ENCODE data around the gene SPATA6.
"Not testable (repeated sequence)": the region's sequence is repeated elsewhere in the genome, so short reads cannot be mapped to it uniquely, and the experiment has no call there.

Gene SPATA6

GRCh38 chr1:48462716-48463302 lies 9.2 kb downstream of the SPATA6 start:
- DNase-seq (ENCODE audit: low read depth): no peak

- DNase-seq (ENCODE audit: low read depth): no peak
These were observed 21.5 kb downstream of the SPATA6 start for GRCh38 chr1:48450505-48450904.

DNA sequence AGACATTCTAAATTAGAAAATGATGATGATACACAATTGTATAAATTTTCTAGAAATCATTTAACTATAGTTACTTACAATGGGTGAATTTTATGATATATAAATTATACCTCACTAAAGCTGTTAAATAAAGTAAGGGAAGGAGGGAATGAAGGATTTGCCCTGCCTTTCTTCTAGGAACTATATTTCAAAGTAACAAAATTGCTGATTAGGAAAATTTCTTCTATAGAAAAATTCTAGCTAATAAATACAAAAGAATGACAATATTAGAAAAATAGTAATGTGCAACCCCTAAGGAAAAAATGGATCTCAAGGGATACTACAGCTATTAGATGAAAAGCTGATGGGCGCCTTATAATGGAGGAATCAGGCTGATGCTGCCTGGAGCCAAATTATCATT lies 23.1 kb downstream of the SPATA6 start:
- DNase-seq (ENCODE audit: low read depth): no peak

DNA sequence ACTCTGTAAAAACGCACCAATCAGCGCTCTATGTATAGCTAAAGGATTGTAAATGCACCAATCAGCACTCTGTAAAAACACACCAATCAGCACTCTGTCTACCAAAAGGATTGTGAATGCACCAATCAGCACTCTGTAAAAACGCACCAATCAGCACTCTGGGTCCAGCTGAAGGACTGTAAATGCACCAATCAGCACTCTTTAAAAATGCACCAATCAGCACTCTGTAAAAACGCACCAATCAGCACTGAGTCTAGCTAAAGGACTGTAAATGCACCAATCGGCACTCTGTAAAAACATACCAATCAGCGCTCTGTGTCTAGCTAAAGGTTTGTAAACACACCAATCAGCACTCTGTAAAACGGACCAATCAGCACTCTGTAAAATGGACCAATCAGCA lies 27.8 kb downstream of the SPATA6 start:
- DNase-seq (ENCODE audit: low read depth): not testable (repeated sequence)

- DNase-seq (ENCODE audit: low read depth): no peak
These were observed 29.0 kb downstream of the SPATA6 start for GRCh38 chr1:48442864-48443619.

DNA sequence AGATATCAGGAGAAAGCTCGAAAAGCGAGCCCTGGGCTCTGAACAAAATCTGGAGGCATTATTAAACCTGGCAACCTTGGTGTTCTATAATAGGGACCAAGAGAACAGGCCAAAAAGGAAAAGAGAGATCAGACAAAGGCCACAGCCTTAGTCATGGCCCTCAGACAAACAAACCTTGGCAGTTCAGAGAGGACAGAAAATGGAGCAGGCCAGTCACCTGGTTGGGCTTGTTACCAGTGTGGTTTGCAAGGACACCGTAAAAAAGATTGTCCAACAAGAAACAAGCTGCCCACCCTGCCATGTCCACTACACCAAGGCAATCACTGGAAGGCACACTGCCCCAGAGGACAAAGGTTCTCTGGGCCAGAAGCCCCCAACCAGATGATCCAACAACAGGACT lies 31.2 kb downstream of the SPATA6 start:
- not testable (repeated sequence) for DNase-seq (ENCODE audit: low read depth)

- DNase-seq (ENCODE audit: low read depth): no peak
These were observed 32.6 kb downstream of the SPATA6 start for GRCh38 chr1:48439380-48439779.

- DNase-seq (ENCODE audit: low read depth): not testable (repeated sequence)
These were observed 34.6 kb downstream of the SPATA6 start for GRCh38 chr1:48437379-48437778.

GRCh38 chr1:48435312-48436002 lies 36.5 kb downstream of the SPATA6 start:
- not testable (repeated sequence) for DNase-seq (ENCODE audit: low read depth)

DNA sequence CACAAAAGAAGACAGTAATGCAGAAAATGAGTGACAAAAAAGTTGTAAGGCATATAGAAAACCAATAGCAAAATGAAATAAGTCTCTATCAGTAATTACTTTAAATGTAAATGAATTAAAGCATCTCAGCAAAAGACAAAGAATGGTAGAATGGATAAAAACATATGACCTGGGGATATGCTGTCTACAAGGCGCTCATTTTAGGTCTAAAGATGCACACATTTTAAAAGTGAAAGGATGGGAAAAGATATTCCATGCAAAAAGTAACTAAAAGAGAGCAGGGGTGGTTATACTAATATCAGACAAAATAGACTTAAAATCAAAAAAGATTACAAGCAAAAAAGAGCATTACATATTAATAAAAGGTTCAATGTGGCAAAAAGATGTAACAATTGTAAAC lies 41.2 kb downstream of the SPATA6 start:
- DNase-seq (ENCODE audit: low read depth): no peak

DNA sequence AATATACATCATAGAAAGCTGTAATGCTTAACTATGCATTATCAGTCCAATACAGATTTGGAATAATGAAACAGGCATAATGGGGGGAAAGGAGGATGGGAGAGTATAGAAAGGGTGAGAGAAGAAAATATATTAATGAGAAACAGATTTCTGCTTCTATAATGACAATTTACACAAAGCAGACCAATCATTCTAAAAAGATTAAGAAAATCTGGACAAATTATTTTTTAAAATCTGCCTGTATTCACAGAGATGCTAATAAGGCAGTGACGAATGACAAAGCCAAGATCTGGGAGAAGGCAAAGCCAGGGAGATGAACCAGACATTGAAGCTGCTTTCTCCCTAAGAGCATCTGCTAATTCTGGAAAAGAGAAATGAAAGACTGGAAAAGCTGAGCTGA lies 50.0 kb downstream of the SPATA6 start:
- no peak for DNase-seq (ENCODE audit: low read depth)

- DNase-seq (ENCODE audit: low read depth): no peak
These were observed 53.3 kb downstream of the SPATA6 start for GRCh38 chr1:48418742-48419141.

- DNase-seq (ENCODE audit: low read depth): no peak
These were observed 57.0 kb downstream of the SPATA6 start for GRCh38 chr1:48415050-48415449.

- DNase-seq (ENCODE audit: low read depth): no peak
These were observed 57.7 kb downstream of the SPATA6 start for GRCh38 chr1:48414264-48414663.

DNA sequence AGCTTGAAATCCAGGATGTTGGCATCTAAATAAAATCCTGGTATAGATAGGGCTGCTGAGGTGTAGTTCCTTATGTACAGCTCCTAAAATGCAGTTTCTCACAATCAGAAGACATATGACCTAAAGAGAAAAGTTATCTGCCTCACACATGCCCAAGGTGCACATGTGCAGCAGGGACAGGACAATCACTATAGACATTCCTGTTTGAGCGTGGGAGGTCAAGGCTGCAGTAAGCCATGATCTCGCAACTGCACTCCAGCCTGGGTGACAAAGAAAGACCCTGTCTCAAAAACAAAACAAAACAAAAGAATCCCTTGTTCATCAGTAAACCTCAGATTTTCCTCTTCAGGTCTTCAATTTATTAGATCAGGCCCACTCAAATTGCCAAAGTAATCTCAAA lies 66.1 kb downstream of the SPATA6 start:
- DNase-seq (ENCODE audit: low read depth): no peak

DNA sequence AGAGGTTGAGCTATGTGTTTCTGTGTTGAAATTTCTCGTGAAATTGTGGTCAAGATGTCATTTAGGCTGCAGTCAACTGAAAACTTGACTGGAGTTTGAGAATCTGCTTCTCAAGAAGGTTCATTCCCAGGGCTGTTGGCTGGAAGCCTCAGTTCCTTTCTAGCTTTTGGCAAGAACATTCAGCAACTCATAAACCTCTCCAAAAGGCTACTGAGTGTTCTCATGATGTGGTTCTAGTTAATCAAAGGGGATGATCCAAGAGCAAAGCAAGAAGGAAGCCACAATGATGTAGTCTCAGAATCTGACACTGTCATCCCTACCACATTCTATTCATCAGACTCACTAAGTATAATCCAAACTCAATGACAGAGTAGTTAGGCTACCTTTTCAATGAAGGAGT lies 66.6 kb downstream of the SPATA6 start:
- DNase-seq (ENCODE audit: low read depth): no peak

- DNase-seq (ENCODE audit: low read depth): no peak
These were observed 69.4 kb downstream of the SPATA6 start for GRCh38 chr1:48402599-48402998.

- DNase-seq (ENCODE audit: low read depth): no peak
These were observed 75.8 kb downstream of the SPATA6 start for GRCh38 chr1:48396208-48396607.

DNA sequence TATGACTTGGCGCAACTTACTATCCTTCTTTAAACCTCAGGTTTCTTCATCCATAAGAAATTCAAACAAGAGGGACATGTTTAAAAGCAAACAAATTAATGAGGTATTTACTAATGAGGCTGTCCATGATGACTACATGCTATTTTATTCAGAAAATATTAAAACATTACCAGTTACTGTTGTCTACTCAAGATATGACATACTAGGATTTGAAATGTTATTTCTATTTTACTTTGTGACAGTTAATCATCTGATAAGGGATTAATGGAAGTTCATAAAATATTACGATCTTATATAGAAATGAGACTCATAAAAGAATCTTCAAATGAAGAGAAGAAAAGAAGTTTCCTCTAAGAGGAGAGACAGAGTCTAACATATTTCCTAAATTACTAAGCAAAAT lies 80.1 kb downstream of the SPATA6 start:
- no peak for DNase-seq (ENCODE audit: low read depth)

- no peak for DNase-seq (ENCODE audit: low read depth)
These were observed 84.6 kb downstream of the SPATA6 start for GRCh38 chr1:48387409-48387808.

- no peak for DNase-seq (ENCODE audit: low read depth)
These were observed 97.2 kb downstream of the SPATA6 start for GRCh38 chr1:48374785-48375184.

- no peak for DNase-seq (ENCODE audit: low read depth)
These were observed 100.4 kb downstream of the SPATA6 start for GRCh38 chr1:48371598-48371997.

- no peak for DNase-seq (ENCODE audit: low read depth)
These were observed 109.1 kb downstream of the SPATA6 start for GRCh38 chr1:48362901-48363300.

All from iris pigment epithelial cell (primary cell).